Activated CD8-positive, alpha-beta T cell treated with anti-CD3 and anti-CD28 coated beads for 36 hours (primary cell): ENCODE data around the gene PLAGL2. TPM values are rescaled to one million over a fixed set of nuclear protein-coding genes. Genes with fewer than 3 reads are reported as not detected.

Experiments used
- ATAC-seq: fragments of 200-7000 bp; cut with Tn5 transposase; one replicate; pipeline ENCODE4 v1.10.0; 2021; ENCODE audit warnings: mild to moderate bottlenecking, moderate library complexity
- CTCF ChIA-PET: fragments of 350-600 bp; sonication (Branson Sonifier 250); formaldehyde crosslinking; loops from one replicate; lab custom pipeline; 2021; ENCODE audit warnings: antibody characterized with exemption; lab: Charles Lee
- POLR2A ChIA-PET: fragments of 350-600 bp; sonication (Branson Sonifier 250); formaldehyde crosslinking; loops from one replicate; lab custom pipeline; 2021; ENCODE audit warnings: antibody characterized with exemption; lab: Charles Lee
- DNase-seq: peaks from one replicate; pipeline ENCODE4 v3.0.0-alpha.2; 2020
- H3K27ac Mint-ChIP-seq: one replicate; pipeline ENCODE4 v1.8.0; 2021; ENCODE audit warnings: mild to moderate bottlenecking, mixed read lengths
- H3K27me3 Mint-ChIP-seq: one replicate; pipeline ENCODE4 v1.8.0; 2021; ENCODE audit warnings: mixed read lengths
- H3K36me3 Mint-ChIP-seq: one replicate; pipeline ENCODE4 v1.8.0; 2021; ENCODE audit warnings: low read depth, mixed read lengths
- H3K4me1 Mint-ChIP-seq: one replicate; pipeline ENCODE4 v1.8.0; 2021; ENCODE audit warnings: low read depth, mixed read lengths
- H3K4me3 Mint-ChIP-seq: one replicate; pipeline ENCODE4 v1.8.0; 2021; ENCODE audit warnings: mild to moderate bottlenecking, moderate library complexity, mixed read lengths
- H3K9me3 Mint-ChIP-seq: one replicate; pipeline ENCODE4 v1.8.0; 2021; ENCODE audit warnings: mixed read lengths
- intact Hi-C: fragments of 100-400 bp; cut with micrococcal nuclease; formaldehyde crosslinking; loops from one replicate; pipeline ENCODE4 v1.10.0; 2022
- total RNA-seq, 2 experiments: library from RNA; stranded (reverse); gene quantifications; one replicate each; pipeline ENCODE4 v1.2.3, GENCODE V29; 2021
- TF ChIP-seq, protein P1 (sequence below): fragments of 200-600 bp; IDR thresholded peaks from one replicate; pipeline ENCODE4 v1.8.0; 2022; ENCODE audit warnings: antibody characterized with exemption, mild to moderate bottlenecking

Gene PLAGL2
- total RNA-seq, 2 experiments from 2014 or later = 70.6 to 71.5 TPM

- H3K27me3 Mint-ChIP-seq = no peaks in the 10 kb centered on the region
- ChIA-PET CTCF (interaction anchor here (0.9 to 2.5 kb wide), 6 partner anchors 9 to 192 kb away, joined by 3 to 11 read pairs (median 4); no protein-coding TSS in a partner anchor), POLR2A (interaction anchor here (0.6 to 3.0 kb wide), 19 partner anchors 9 to 127 kb away, joined by 3 to 16 read pairs (median 7); partner anchors contain the start of gene KIF3B)
- peaks cover 83% of the 10 kb centered on the region for H3K36me3 Mint-ChIP-seq
- ATAC-seq (peak; percentile 73), DNase-seq (peak; percentile 74)
- H3K4me3 Mint-ChIP-seq = peak overlapping the region; percentile 54
- TF ChIP-seq, protein P1, sequence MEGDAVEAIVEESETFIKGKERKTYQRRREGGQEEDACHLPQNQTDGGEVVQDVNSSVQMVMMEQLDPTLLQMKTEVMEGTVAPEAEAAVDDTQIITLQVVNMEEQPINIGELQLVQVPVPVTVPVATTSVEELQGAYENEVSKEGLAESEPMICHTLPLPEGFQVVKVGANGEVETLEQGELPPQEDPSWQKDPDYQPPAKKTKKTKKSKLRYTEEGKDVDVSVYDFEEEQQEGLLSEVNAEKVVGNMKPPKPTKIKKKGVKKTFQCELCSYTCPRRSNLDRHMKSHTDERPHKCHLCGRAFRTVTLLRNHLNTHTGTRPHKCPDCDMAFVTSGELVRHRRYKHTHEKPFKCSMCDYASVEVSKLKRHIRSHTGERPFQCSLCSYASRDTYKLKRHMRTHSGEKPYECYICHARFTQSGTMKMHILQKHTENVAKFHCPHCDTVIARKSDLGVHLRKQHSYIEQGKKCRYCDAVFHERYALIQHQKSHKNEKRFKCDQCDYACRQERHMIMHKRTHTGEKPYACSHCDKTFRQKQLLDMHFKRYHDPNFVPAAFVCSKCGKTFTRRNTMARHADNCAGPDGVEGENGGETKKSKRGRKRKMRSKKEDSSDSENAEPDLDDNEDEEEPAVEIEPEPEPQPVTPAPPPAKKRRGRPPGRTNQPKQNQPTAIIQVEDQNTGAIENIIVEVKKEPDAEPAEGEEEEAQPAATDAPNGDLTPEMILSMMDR = no peak
- peak overlapping the region; percentile 97 for H3K27ac Mint-ChIP-seq
- peaks cover 38% of the 10 kb centered on the region for H3K4me1 Mint-ChIP-seq
- intact Hi-C loops = loop anchor here (2.0 kb wide), 1 partner anchor 20 kb away; no protein-coding TSS in a partner anchor
- H3K9me3 Mint-ChIP-seq = no peaks in the 10 kb centered on the region
Measured at GRCh38 chr20:32232326-32232886, 24.9 kb upstream of the PLAGL2 start.

DNA sequence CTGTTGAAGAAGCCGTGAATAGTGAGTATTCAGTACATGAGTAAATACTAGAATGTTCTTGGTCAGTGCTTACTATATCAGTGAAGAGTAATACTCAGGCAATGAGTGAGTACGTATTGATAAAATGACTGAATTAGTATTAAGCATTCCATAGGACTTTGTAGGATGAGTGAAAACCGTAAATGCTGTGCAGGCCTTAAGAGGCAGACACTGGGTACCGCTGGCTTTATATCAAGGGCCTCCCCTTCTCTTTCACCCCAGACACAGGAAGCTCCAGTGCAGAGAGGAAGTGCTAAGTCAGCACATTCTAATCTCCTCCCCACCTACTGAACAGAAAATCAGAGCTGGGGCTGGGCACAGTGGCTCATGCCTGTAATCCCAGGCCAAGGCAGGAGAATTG, 24.3 kb upstream of the PLAGL2 start:
- intact Hi-C loops = loop anchor here (2.0 kb wide), 1 partner anchor 21 kb away; no protein-coding TSS in a partner anchor
- H3K9me3 Mint-ChIP-seq = no peaks in the 10 kb centered on the region

DNA sequence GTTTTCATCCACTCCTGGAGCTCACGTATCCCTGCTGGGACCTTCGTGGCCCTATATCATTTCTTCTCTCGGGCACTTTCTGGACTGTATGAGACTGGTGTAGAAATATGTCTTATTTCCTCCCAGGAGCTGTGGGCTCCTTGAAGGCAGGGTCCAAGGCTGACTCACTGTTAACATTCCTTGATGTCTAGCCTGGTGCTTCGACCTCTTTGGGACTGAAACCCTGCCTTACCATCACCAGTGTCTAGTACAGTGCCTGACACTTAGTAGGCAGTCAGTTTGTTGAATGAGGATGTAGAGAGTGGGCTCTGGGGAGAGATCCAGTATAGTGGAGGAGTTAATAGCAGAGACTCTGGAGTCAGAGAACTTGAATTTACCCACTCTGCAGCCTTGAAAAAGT, 23.7 kb upstream of the PLAGL2 start:
- peaks cover 38% of the 10 kb centered on the region for H3K4me1 Mint-ChIP-seq
- CTCF ChIA-PET = interaction anchor here (1.3 to 1.4 kb wide), 2 partner anchors 8 to 15 kb away, joined by 3 to 4 read pairs; no protein-coding TSS in a partner anchor

More for the DNA sequence above, 24.3 kb upstream of the PLAGL2 start:
- POLR2A ChIA-PET = interaction anchor here (0.6 to 3.0 kb wide), 18 partner anchors 9 to 127 kb away, joined by 3 to 16 read pairs (median 8); partner anchors contain the start of gene KIF3B
- Mint-ChIP-seq H3K27ac (peak overlapping the region; percentile 97), H3K27me3 (no peaks in the 10 kb centered on the region), H3K4me3 (peak overlapping the region; percentile 54), H3K36me3 (peaks cover 80% of the 10 kb centered on the region), H3K4me1 (peaks cover 38% of the 10 kb centered on the region)
- TF ChIP-seq, protein P1 = no peak
- DNase-seq (peak; percentile 63), ATAC-seq (peak; percentile 87)
- CTCF ChIA-PET = interaction anchor here (0.9 to 2.5 kb wide), 6 partner anchors 8 to 192 kb away, joined by 3 to 11 read pairs (median 4); no protein-coding TSS in a partner anchor

GRCh38 chr20:32230707-32231106, 23.2 kb upstream of the PLAGL2 start:
- intact Hi-C loops = no loop called here
- TF ChIP-seq, protein P1 = no peak
- Mint-ChIP-seq H3K4me3 (no peak overlapping the region), H3K27me3 (no peaks in the 10 kb centered on the region), H3K9me3 (no peaks in the 10 kb centered on the region), H3K27ac (peak overlapping the region; percentile 97), H3K36me3 (peaks cover 77% of the 10 kb centered on the region), H3K4me1 (peaks cover 37% of the 10 kb centered on the region)
- POLR2A ChIA-PET = interaction anchor here (0.9 to 3.0 kb wide), 4 partner anchors 18 to 129 kb away, joined by 3 to 16 read pairs (median 8); no protein-coding TSS in a partner anchor
- no peak for DNase-seq
- CTCF ChIA-PET = no interaction called here
- no peak for ATAC-seq

More for the DNA sequence above, 23.7 kb upstream of the PLAGL2 start:
- no peak overlapping the region for H3K4me3 Mint-ChIP-seq
- POLR2A ChIA-PET = interaction anchor here (0.9 to 3.0 kb wide), 11 partner anchors 8 to 128 kb away, joined by 3 to 16 read pairs (median 9); no protein-coding TSS in a partner anchor
- TF ChIP-seq, protein P1 = no peak
- H3K9me3 Mint-ChIP-seq = no peaks in the 10 kb centered on the region
- H3K27ac Mint-ChIP-seq = peak overlapping the region; percentile 97
- DNase-seq = no peak
- no peaks in the 10 kb centered on the region for H3K27me3 Mint-ChIP-seq
- intact Hi-C loops = no loop called here
- ATAC-seq = no peak
- H3K36me3 Mint-ChIP-seq = peaks cover 77% of the 10 kb centered on the region
